Measurements from ENCODE around the gene SRGAP3. TPM values are rescaled to one million over a fixed set of nuclear protein-coding genes. Genes with fewer than 3 reads are reported as not detected.

SRGAP3 gene
- total RNA-seq, 1 donor from 2014 or later: 0.99 TPM

DNA sequence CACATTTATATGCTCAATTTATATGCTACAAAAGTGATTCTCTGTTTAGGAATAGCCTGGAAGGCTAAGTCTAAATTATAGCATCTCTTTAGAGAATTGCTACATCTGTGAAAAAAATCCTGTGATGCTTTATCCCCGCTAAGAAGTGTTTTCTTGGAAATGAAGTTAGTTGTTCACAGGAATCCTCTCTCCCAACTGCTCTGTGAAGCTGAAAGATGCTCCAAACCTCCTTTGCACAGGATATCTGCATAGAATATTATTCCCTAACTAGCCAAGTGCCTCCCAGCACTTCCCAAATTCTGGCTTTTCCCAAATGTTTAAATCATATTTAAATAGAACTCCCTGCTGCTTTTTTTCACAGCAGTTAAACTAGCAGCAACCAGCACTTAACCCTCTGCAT is 132.2 kb downstream of the SRGAP3 start:
- Mint-ChIP-seq H3K27ac (ENCODE audit: unreplicated experiment) (no peak overlapping the region), H3K4me1 (ENCODE audit: low read depth) (no peaks in the 10 kb centered on the region), H3K36me3 (ENCODE audit: low read depth) (peaks cover 4% of the 10 kb centered on the region), H3K27me3 (ENCODE audit: low read depth) (peaks cover 26% of the 10 kb centered on the region), H3K4me3 (ENCODE audit: unreplicated experiment) (no peak overlapping the region), H3K9me3 (ENCODE audit: low read depth) (peaks cover 4% of the 10 kb centered on the region)
- DNase-seq (ENCODE audit: low spot score): no peak
- TF ChIP-seq, protein P1, sequence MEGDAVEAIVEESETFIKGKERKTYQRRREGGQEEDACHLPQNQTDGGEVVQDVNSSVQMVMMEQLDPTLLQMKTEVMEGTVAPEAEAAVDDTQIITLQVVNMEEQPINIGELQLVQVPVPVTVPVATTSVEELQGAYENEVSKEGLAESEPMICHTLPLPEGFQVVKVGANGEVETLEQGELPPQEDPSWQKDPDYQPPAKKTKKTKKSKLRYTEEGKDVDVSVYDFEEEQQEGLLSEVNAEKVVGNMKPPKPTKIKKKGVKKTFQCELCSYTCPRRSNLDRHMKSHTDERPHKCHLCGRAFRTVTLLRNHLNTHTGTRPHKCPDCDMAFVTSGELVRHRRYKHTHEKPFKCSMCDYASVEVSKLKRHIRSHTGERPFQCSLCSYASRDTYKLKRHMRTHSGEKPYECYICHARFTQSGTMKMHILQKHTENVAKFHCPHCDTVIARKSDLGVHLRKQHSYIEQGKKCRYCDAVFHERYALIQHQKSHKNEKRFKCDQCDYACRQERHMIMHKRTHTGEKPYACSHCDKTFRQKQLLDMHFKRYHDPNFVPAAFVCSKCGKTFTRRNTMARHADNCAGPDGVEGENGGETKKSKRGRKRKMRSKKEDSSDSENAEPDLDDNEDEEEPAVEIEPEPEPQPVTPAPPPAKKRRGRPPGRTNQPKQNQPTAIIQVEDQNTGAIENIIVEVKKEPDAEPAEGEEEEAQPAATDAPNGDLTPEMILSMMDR (IDR thresholded peaks at IDR 0.05): no peak

DNA sequence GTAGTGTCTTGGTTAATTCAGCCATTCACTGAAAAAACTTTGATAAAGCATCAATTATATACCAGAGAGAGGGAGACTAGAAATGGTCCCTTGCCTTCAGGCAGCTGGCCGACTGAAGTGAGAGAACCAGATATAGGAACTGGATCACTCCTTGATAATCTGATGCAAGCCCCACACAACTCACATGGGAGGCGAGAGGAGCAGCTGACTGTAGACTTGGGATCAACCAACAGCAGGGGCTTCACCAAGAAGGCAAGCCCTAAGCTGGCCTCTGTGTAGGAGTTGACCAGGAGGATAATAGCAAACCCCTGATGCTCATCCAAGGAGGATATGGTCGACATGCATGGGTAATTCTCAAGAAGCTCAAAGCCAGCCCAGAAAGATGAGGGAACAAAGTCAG is 133.1 kb downstream of the SRGAP3 start:
- TF ChIP-seq, protein P1 (IDR thresholded peaks at IDR 0.05): no peak
- Mint-ChIP-seq H3K36me3 (ENCODE audit: low read depth) (peaks cover 4% of the 10 kb centered on the region), H3K27me3 (ENCODE audit: low read depth) (peaks cover 26% of the 10 kb centered on the region), H3K27ac (ENCODE audit: unreplicated experiment) (no peak overlapping the region), H3K9me3 (ENCODE audit: low read depth) (peaks cover 4% of the 10 kb centered on the region), H3K4me1 (ENCODE audit: low read depth) (no peaks in the 10 kb centered on the region), H3K4me3 (ENCODE audit: unreplicated experiment) (no peak overlapping the region)
- no peak for DNase-seq (ENCODE audit: low spot score)

DNA sequence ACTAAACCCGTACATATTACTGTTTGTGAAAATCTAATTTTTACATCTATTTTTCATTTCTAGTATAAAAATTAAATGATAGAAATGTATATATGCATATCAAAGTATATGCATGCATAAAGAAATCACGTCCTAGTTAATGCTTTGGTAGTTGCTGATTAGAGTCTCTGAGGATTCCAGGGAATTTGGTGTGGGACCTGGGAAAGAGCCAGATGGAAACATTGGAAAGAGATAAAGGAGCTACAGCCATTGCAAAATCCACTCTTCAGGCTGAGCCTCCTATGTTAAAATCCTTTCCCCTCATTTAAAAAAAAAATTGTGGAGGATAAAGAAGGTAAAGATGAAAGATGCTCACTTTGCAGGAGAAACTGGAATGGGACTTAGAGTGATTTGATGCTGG is 134.1 kb downstream of the SRGAP3 start:
- Mint-ChIP-seq H3K36me3 (ENCODE audit: low read depth) (peaks cover 4% of the 10 kb centered on the region), H3K4me1 (ENCODE audit: low read depth) (no peaks in the 10 kb centered on the region), H3K4me3 (ENCODE audit: unreplicated experiment) (no peak overlapping the region), H3K9me3 (ENCODE audit: low read depth) (peaks cover 9% of the 10 kb centered on the region), H3K27me3 (ENCODE audit: low read depth) (peaks cover 24% of the 10 kb centered on the region), H3K27ac (ENCODE audit: unreplicated experiment) (no peak overlapping the region)
- TF ChIP-seq, protein P1 (IDR thresholded peaks at IDR 0.05): no peak
- no peak for DNase-seq (ENCODE audit: low spot score)

DNA sequence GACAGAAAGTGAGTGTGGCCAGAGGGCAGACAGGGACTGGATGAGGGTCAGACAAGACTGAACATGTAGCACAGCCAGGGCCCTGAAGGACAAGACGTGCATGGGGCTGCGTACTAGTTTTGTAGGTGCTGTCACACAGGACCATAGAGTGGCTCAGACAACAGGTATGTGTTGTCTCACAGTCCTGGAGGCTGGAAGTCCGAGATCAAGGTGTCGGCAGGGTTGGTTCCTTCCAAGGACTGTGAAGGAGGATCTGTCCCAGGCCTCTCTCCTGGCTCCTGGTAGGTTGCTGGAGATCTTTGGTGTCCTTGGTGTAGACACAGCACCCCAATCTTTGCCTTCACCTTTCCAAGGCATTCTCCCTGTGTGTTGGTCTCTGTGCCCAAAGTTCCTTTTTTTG is 136.4 kb downstream of the SRGAP3 start:
- TF ChIP-seq, protein P1 (IDR thresholded peaks at IDR 0.05): no peak
- Mint-ChIP-seq H3K4me3 (ENCODE audit: unreplicated experiment) (no peak overlapping the region), H3K9me3 (ENCODE audit: low read depth) (peaks cover 9% of the 10 kb centered on the region), H3K36me3 (ENCODE audit: low read depth) (peaks cover 6% of the 10 kb centered on the region), H3K27ac (ENCODE audit: unreplicated experiment) (no peak overlapping the region), H3K27me3 (ENCODE audit: low read depth) (peaks cover 29% of the 10 kb centered on the region), H3K4me1 (ENCODE audit: low read depth) (no peaks in the 10 kb centered on the region)
- no peak for DNase-seq (ENCODE audit: low spot score)

DNA sequence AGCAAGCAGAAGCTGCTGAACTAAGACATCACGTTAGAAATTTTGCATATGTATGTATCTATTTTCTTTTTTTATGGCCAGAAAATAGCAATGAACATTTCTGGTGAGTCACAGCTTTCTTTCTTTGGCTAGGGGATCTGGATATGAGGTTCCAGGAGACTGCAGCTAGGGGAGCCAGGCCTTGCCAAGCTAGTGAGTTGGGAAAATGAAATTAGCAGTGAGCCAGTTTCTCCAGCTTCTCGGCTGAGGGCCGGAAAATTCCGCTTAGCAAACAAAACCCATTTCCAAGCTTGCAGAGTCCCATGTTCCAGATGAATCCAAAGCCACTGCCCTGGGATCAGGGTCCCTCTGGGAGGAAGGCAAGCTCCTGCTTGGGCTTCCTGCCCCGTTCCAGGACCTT is 137.6 kb downstream of the SRGAP3 start:
- Mint-ChIP-seq H3K27ac (ENCODE audit: unreplicated experiment) (no peak overlapping the region), H3K4me1 (ENCODE audit: low read depth) (no peaks in the 10 kb centered on the region), H3K36me3 (ENCODE audit: low read depth) (peaks cover 6% of the 10 kb centered on the region), H3K4me3 (ENCODE audit: unreplicated experiment) (no peak overlapping the region), H3K27me3 (ENCODE audit: low read depth) (peaks cover 32% of the 10 kb centered on the region), H3K9me3 (ENCODE audit: low read depth) (peaks cover 9% of the 10 kb centered on the region)
- no peak for DNase-seq (ENCODE audit: low spot score)
- TF ChIP-seq, protein P1 (IDR thresholded peaks at IDR 0.05): peak; percentile 18
